Mucosa of descending colon (tissue), 3 donors: ENCODE results near the gene OBSL1. TPM values are rescaled to one million over a fixed set of nuclear protein-coding genes. Genes with fewer than 3 reads are reported as not detected.

ENCODE experiments used
- ATAC-seq: fragments of 200-7000 bp; cut with Tn5 transposase; one replicate; pipeline ENCODE4 v1.9.1; 2020; ENCODE audit warnings: mild to moderate bottlenecking, moderate library complexity
- DNase-seq, 3 donors: peaks; one replicate each; pipeline ENCODE4 v3.0.0-alpha.2; 2020
- H3K36me3 ChIP-seq: fragments of 200-600 bp; one replicate; pipeline ENCODE4 v1.8.0; 2021; ENCODE audit warnings: low read depth, mild to moderate bottlenecking
- H3K4me1 ChIP-seq: fragments of 200-600 bp; one replicate; pipeline ENCODE4 v1.8.0; 2021; ENCODE audit warnings: low read depth, mild to moderate bottlenecking
- H3K4me3 ChIP-seq: fragments of 200-600 bp; one replicate; pipeline ENCODE4 v1.8.0; 2021; ENCODE audit warnings: mild to moderate bottlenecking
- H3K9me3 ChIP-seq: fragments of 200-600 bp; one replicate; pipeline ENCODE4 v1.8.0; 2021; ENCODE audit warnings: mild to moderate bottlenecking
- CTCF ChIP-seq: fragments of 200-600 bp; IDR thresholded peaks from one replicate; pipeline ENCODE4 v1.8.0; 2022; ENCODE audit warnings: antibody characterized with exemption, mild to moderate bottlenecking
- intact Hi-C, 2 donors: fragments of 100-400 bp; cut with DNase I in 1 of 2; cut with micrococcal nuclease in 1 of 2; formaldehyde crosslinking; loops; one replicate each; pipeline versions ENCODE4 v1.11.0 to v1.11.1; 2022; cut with DNase I, micrococcal nuclease
- total RNA-seq, 3 donors: library from RNA; stranded (reverse); fragmentation: NEBNext Ultra II Directional in 2 of 3; extraction: Animal tissue kit (Norgen Biotek cat#: 25700) in 2 of 3; gene quantifications; one replicate each; pipeline versions ENCODE4 v1.2.1 to v1.2.4, GENCODE V29; 2021 to 2023
- donor health status: DM: no; HTN: no; CAD: no; lungs with moderate emphysema.
- donor health status: DM: no; HTN: no; CAD: no.
- donor health status: DM: no; HTN: yes; CAD: no.

The OBSL1 gene
- total RNA-seq, 3 donors from 2014 or later = 7.6 to 53.0 (median 12.6) TPM

GRCh38 chr2:219559156-219559915 is 12.0 kb downstream of the OBSL1 start:
- Histone ChIP-seq H3K36me3 (no peaks in the 10 kb centered on the region), H3K4me1 (no peaks in the 10 kb centered on the region), H3K9me3 (no peaks in the 10 kb centered on the region), H3K4me3 (no peak overlapping the region)
- intact Hi-C loops = no loop called here
- ATAC-seq = no peak
- TF ChIP-seq CTCF = no peak
- DNase-seq = no peak

DNA sequence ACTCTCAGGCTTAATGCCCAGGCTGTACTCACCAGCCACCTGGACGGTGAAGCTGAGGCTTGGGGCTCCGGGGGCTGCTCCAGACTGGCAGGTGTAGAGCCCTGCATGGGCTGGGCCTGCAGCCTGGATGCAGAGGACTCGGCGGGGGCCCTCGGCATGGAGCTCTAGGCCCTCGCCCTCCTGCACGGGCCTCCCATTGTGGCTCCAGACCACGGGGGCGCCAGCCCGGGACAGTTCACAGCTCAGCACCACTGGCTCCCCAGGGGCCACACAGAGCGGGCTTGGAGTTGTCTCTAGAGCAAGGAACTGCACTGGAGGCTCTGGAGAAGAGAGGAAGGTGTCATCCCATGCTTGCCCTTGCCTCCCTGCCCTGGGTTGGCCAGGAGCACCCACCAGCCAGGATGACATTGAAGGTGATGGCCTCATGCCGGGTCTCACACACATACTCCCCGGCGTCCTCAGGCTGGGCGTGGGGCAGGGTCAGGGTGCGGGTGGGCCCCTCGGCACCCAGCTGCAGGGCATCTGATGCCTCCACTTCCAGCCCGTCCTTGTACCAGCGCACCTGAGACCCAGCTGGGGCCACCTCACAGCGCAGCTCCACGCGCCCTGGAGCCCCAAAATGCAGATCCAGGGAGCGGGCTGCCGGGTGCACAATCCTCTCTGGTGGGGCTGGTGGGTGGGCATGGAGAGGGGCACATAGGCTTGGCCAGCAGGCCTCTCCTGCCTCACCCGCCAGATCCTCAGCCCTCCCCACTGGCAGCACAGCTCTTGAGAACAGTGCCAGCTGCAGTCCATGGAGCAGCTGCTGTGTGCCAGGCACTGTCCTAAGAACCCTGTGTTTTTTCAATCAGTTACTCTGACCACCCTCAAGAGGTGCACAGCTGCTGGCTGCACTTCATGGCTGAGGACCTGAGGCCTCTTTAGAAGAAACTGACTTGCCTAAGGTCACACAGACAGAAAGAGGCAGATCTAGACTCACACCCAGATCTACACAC is 13.3 kb downstream of the OBSL1 start:
- Histone ChIP-seq H3K9me3 (no peaks in the 10 kb centered on the region), H3K4me3 (no peak overlapping the region), H3K36me3 (no peaks in the 10 kb centered on the region), H3K4me1 (peaks cover 3% of the 10 kb centered on the region)
- no peak for TF ChIP-seq CTCF
- intact Hi-C loops = no loop called here
- DNase-seq (peak in 1 of 3 donors; percentile 18), ATAC-seq (no peak)

- no peak overlapping the region for H3K4me3 ChIP-seq
- intact Hi-C loops = no loop called here
- no peak for ATAC-seq
These were observed 14.0 kb downstream of the OBSL1 start for GRCh38 chr2:219557320-219557719.

DNA sequence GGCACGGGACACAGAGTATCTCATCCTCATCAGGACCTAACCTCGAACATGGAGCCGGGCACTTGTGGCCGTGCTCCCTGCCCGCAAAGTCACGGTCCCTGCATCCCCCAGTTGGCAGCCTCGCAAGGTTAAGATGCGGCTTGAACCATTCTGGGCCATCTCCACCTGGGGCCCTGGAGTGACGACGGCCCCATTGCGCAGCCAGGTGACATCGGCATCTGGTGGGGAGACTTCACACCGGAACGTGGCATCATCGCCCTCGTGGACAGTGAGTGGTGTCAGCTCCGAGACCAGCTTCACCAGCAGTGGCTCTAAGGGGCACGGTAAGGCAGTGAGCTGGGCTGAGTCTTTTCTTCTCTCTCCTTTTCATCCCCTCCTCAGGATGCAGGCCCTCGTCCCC is 14.9 kb downstream of the OBSL1 start:
- ATAC-seq (no peak), DNase-seq (no peak)
- intact Hi-C loops = no loop called here

More at GRCh38 chr2:219557320-219557719, 14.0 kb downstream of the OBSL1 start:
- H3K36me3 ChIP-seq = no peaks in the 10 kb centered on the region
- DNase-seq = peak in 1 of 3 donors; percentile 19
- peaks cover 9% of the 10 kb centered on the region for H3K4me1 ChIP-seq
- H3K9me3 ChIP-seq = no peaks in the 10 kb centered on the region
- TF ChIP-seq CTCF = no peak

More for the DNA sequence above, 14.9 kb downstream of the OBSL1 start:
- Histone ChIP-seq H3K4me3 (no peak overlapping the region), H3K9me3 (no peaks in the 10 kb centered on the region), H3K4me1 (peaks cover 13% of the 10 kb centered on the region), H3K36me3 (no peaks in the 10 kb centered on the region)
- TF ChIP-seq CTCF = no peak
